IMR-90 (cell line): ENCODE data around the gene POLR2M. TPM values are rescaled to one million over a fixed set of nuclear protein-coding genes. Genes with fewer than 3 reads are reported as not detected.

ENCODE experiments used
- ATAC-seq: fragments of 200-7000 bp; cut with Tn5 transposase; 2 replicates; pipeline ENCODE4 v1.9.1; 2020; ENCODE audit warnings: low read depth, mild to moderate bottlenecking, moderate library complexity
- BruUV-seq: library from RNA; stranded (reverse); fragments of 400-500 nt; replicated peaks from 2 replicates; lab custom pipeline; 2021; lab: Mats Ljungman, UMichigan
- CTCF ChIA-PET: fragments of 300-600 bp; formaldehyde crosslinking; extraction: SDS; loops from one replicate; lab custom pipeline; 2021; ENCODE audit warnings: antibody characterized with exemption; lab: Yijun Ruan, JAX
- POLR2A ChIA-PET: fragments of 300-600 bp; sonication (Branson Sonifier 250); formaldehyde crosslinking; loops from one replicate; lab custom pipeline; 2022; ENCODE audit warnings: antibody characterized with exemption; ENCODE audit not compliant: unreplicated experiment; lab: Charles Lee
- DNase-seq: peaks from one replicate; pipeline ENCODE4 v3.0.0; 2013
- H2AFZ ChIP-seq: replicated peaks from 2 replicates; pipeline ENCODE3; 2013; ENCODE audit warnings: low read length, mild to moderate bottlenecking; ENCODE audit not compliant: poor library complexity
- H2AK5ac ChIP-seq: 2 replicates; pipeline ENCODE4 v1.6.1; 2013; ENCODE audit warnings: low read depth, low read length, inconsistent platforms
- H2AK9ac ChIP-seq: replicated peaks from 2 replicates; pipeline ENCODE3; 2013; ENCODE audit warnings: mild to moderate bottlenecking, low read depth, low read length, moderate library complexity; ENCODE audit not compliant: poor library complexity
- H2BK120ac ChIP-seq: 2 replicates; pipeline ENCODE4 v1.6.1; 2013; ENCODE audit warnings: low read depth, low read length, inconsistent platforms
- H2BK15ac ChIP-seq: 3 replicates; pipeline ENCODE4 v1.6.1; 2013; ENCODE audit warnings: low read depth, low read length, inconsistent platforms
- H2BK20ac ChIP-seq: 2 replicates; pipeline ENCODE4 v1.6.1; 2013; ENCODE audit warnings: low read depth, mild to moderate bottlenecking, inconsistent platforms, low read length, moderate library complexity
- H2BK5ac ChIP-seq: 2 replicates; pipeline ENCODE4 v1.6.1; 2013; ENCODE audit warnings: mild to moderate bottlenecking, low read depth, low read length, inconsistent platforms; ENCODE audit not compliant: poor library complexity, severe bottlenecking
- H3K14ac ChIP-seq: replicated peaks from 2 replicates; pipeline ENCODE4 v1.6.1; 2013; ENCODE audit warnings: low read depth, low read length, inconsistent platforms
- H3K18ac ChIP-seq: 2 replicates; pipeline ENCODE4 v1.6.1; 2013; ENCODE audit warnings: low read depth, low read length, control low read depth
- H3K23ac ChIP-seq: 2 replicates; pipeline ENCODE4 v1.6.1; 2013; ENCODE audit warnings: low read depth, low read length, inconsistent platforms
- H3K27ac ChIP-seq: 2 replicates; pipeline ENCODE4 v1.5.1; 2013; ENCODE audit warnings: mild to moderate bottlenecking, control low read depth, low read length; ENCODE audit not compliant: insufficient read depth
- H3K27me3 ChIP-seq: 2 replicates; pipeline ENCODE4 v1.6.1; 2013; ENCODE audit warnings: low read length; ENCODE audit not compliant: control insufficient read depth, insufficient read depth
- H3K36me3 ChIP-seq: 2 replicates; pipeline ENCODE4 v1.6.1; 2013; ENCODE audit warnings: low read length, mixed read lengths; ENCODE audit not compliant: control insufficient read depth, insufficient read depth
- H3K4ac ChIP-seq: 2 replicates; pipeline ENCODE4 v1.6.1; 2013; ENCODE audit warnings: low read depth, low read length, inconsistent platforms
- H3K4me1 ChIP-seq: 2 replicates; pipeline ENCODE4 v1.6.1; 2013; ENCODE audit warnings: low read length, mixed read lengths; ENCODE audit not compliant: control insufficient read depth, insufficient read depth
- H3K4me2 ChIP-seq: 2 replicates; pipeline ENCODE4 v1.6.1; 2013; ENCODE audit warnings: low read depth, mild to moderate bottlenecking, control low read depth, low read length, moderate library complexity
- H3K4me3 ChIP-seq: 2 replicates; pipeline ENCODE4 v1.5.1; 2013; ENCODE audit warnings: low read depth, mild to moderate bottlenecking, control low read depth, low read length, moderate library complexity; ENCODE audit not compliant: insufficient read depth
- H3K56ac ChIP-seq: 2 replicates; pipeline ENCODE4 v1.6.1; 2013; ENCODE audit warnings: low read length, inconsistent platforms; ENCODE audit not compliant: insufficient read depth; ENCODE audit errors: extremely low read depth
- H3K79me1 ChIP-seq, 2 experiments: 2 replicates each; pipeline ENCODE4 v1.6.1; 2013; ENCODE audit warnings: low read length in 2 of 2, inconsistent platforms in 1 of 2, low read depth in 1 of 2
- H3K9ac ChIP-seq: 2 replicates; pipeline ENCODE4 v1.6.1; 2013; ENCODE audit warnings: low read depth, low read length, control low read depth
- H3K9me1 ChIP-seq: 2 replicates; pipeline ENCODE4 v1.6.1; 2013; ENCODE audit warnings: low read length, inconsistent platforms; ENCODE audit not compliant: insufficient read depth
- H3K9me3 ChIP-seq: 2 replicates; pipeline ENCODE4 v1.6.1; 2013; ENCODE audit warnings: low read length; ENCODE audit not compliant: control insufficient read depth, insufficient read depth
- H4K20me1 ChIP-seq: 2 replicates; pipeline ENCODE4 v1.6.1; 2013; ENCODE audit warnings: low read length, inconsistent platforms; ENCODE audit not compliant: insufficient read depth
- H4K5ac ChIP-seq: 2 replicates; pipeline ENCODE4 v1.6.1; 2013; ENCODE audit warnings: mild to moderate bottlenecking, low read depth, low read length, control low read depth
- H4K8ac ChIP-seq, 2 experiments: 2 replicates each; pipeline ENCODE4 v1.6.1; 2013; ENCODE audit warnings: low read depth in 2 of 2, low read length in 2 of 2, control low read depth in 1 of 2, inconsistent platforms in 1 of 2
- H4K91ac ChIP-seq: 2 replicates; pipeline ENCODE4 v1.6.1; 2013; ENCODE audit warnings: low read depth, low read length, inconsistent platforms; ENCODE audit not compliant: insufficient read depth
- RCOR1 ChIP-seq: IDR thresholded peaks from 2 replicates; pipeline ENCODE4 v1.6.1; 2012; ENCODE audit warnings: mild to moderate bottlenecking, low read length, improper control_type of control experiment; ENCODE audit not compliant: insufficient replicate concordance
- WGBS, 2 experiments: methylation state at CpG; one replicate each; pipeline versions ENCODE4 v1.1.5 to v1.1.7; 2013; ENCODE audit warnings: missing lambda C conversion rate in 2 of 2; ENCODE audit not compliant: insufficient read length in 1 of 2; ENCODE audit errors: extremely low coverage in 2 of 2; 5-methylcytosine and 5-hydroxymethylcytosine counted together
- dilution Hi-C: fragments of 300-500 bp; cut with HindIII; formaldehyde crosslinking; loops from one replicate; pipeline ENCODE4 v1.14.3; 2018; ENCODE audit warnings: low sequenced_read_pairs; ENCODE audit not compliant: unreplicated experiment
- in situ Hi-C: fragments of 300-500 bp; cut with MboI; formaldehyde crosslinking; loops from 3 replicates; pipeline ENCODE4 v1.14.3; 2019; ENCODE audit warnings: low sequenced_read_pairs, inconsistent platforms, mixed read lengths
- intact Hi-C: fragments of 100-400 bp; cut with micrococcal nuclease; formaldehyde crosslinking; loops from 2 replicates; pipeline ENCODE4 v1.10.0; 2022
- polyA plus RNA-seq, 3 experiments: library from polyadenylated mRNA; depleted of rRNA; stranded (reverse); fragments of >200 nt; gene quantifications; 2 replicates each; pipeline ENCODE4 v1.2.3, GENCODE V29; 2012; ENCODE audit warnings: low replicate concordance in 1 of 3
- total RNA-seq: library from RNA; depleted of rRNA; stranded (reverse); fragments of >200 nt; gene quantifications from 2 replicates; pipeline ENCODE4 v1.2.3, GENCODE V29; 2012

POLR2M gene
- total and polyA plus RNA-seq, 2 of the 4 experiments (the other 2 are of a cell fraction): 60.8 to 117 TPM

GRCh38 chr15:57684491-57685151 lies 21.9 kb upstream of the POLR2M start:
- Histone ChIP-seq H2AFZ (no peak overlapping the region), H2BK5ac (no peak overlapping the region), H2AK5ac (no peak overlapping the region), H3K27me3 (no peaks in the 10 kb centered on the region), H3K56ac (no peak overlapping the region), H4K91ac (no peak overlapping the region), H2BK15ac (no peak overlapping the region), H3K9me3 (no peaks in the 10 kb centered on the region), H3K18ac (no peak overlapping the region), H3K4me3 (no peak overlapping the region), H3K9me1 (no peaks in the 10 kb centered on the region), H4K20me1 (no peaks in the 10 kb centered on the region), H2BK120ac (no peak overlapping the region), H3K4me2 (no peak overlapping the region), H3K79me1 (no peaks in the 10 kb centered on the region), H2AK9ac (no peak overlapping the region), H2BK20ac (no peak overlapping the region), H3K36me3 (no peaks in the 10 kb centered on the region), H3K9ac (no peak overlapping the region), H3K4ac (no peak overlapping the region), H3K4me1 (no peaks in the 10 kb centered on the region), H3K27ac (no peak overlapping the region), H3K14ac (no peak overlapping the region), H3K23ac (no peak overlapping the region), H4K5ac (no peak overlapping the region), H4K8ac (no peak overlapping the region)
- dilution Hi-C loops (no loop called here), intact Hi-C loops (no loop called here), in situ Hi-C loops (no loop called here)
- no TSS peak for BruUV-seq
- ATAC-seq (no peak), DNase-seq (no peak)
- TF ChIP-seq RCOR1: no peak
- ChIA-PET CTCF (no interaction called here), POLR2A (no interaction called here)
- WGBS, 2 experiments: no CpG with 5 or more reads among the region's 8 CpGs
